ENCODE results near the gene COG3.
"Not testable (repeated sequence)": the region's sequence is repeated elsewhere in the genome, so short reads cannot be mapped to it uniquely, and the experiment has no call there.

The COG3 gene
- total RNA-seq = 61.4 to 83.7 reads per million in 2 donors

- peak; percentile 90 to 99 (median 94) for DNase-seq
These were observed at the start of gene COG3 for GRCh38 chr13:45464687-45465453. TSS of gene COG3 (plus strand) at chr13:45464939. CDS start at chr13:45465037, 98 bp downstream.

DNA sequence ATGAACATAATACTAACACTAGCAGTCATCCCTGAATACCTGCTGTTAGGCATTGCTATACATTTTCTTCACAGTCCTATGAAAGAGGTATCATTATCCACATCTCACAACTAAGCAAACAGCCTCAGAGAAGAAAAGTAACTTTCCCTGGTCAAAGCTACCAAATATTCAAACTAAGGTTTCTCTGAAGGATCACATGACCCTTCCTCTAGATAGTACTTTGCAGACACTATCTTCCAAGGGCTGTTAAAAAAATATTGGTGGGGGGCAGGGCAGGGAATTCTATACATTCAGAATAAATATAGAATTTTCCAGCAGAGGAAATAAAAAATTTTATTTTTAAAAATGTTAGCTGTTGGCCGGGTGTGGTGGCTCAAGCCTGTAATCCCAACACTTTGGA lies 49.6 kb upstream of the COG3 start:
- no peak for DNase-seq

GRCh38 chr13:45416516-45417128 lies 48.1 kb upstream of the COG3 start:
- no peak for DNase-seq

GRCh38 chr13:45417790-45418534 lies 46.8 kb upstream of the COG3 start, which contains the start of gene SLC25A30:
TSS of gene SLC25A30 (minus strand) at chr13:45418373. CDS start at chr13:45411425, 6,948 bp downstream.
- peak; percentile 84 to 95 (median 86) for DNase-seq

- DNase-seq = not testable (repeated sequence)
These were observed 45.4 kb upstream of the COG3 start for GRCh38 chr13:45419389-45419788.

DNA sequence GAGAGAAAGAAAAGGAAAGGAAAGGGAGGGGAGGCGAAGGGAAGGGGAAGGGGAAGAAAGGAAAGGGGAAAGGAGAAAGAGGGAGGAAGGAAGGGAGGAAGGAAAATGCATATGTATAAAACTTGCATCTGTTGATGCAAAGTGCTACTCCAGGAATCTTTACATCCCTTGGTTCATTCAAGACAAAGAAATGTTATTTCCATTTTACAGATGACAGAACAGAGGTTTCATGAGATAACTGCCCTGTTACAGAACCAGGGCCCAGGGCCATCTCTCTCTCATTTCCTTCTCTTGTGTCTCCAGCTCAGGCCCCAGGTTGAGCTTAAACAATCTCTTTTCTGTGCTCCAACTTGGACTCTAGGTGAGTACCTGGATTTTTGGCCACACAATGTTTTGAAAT lies 44.8 kb upstream of the COG3 start:
- no peak for DNase-seq

GRCh38 chr13:45422731-45423292 lies 41.9 kb upstream of the COG3 start:
- no peak for DNase-seq

GRCh38 chr13:45426056-45426841 lies 38.5 kb upstream of the COG3 start:
- DNase-seq = not testable (repeated sequence)

DNA sequence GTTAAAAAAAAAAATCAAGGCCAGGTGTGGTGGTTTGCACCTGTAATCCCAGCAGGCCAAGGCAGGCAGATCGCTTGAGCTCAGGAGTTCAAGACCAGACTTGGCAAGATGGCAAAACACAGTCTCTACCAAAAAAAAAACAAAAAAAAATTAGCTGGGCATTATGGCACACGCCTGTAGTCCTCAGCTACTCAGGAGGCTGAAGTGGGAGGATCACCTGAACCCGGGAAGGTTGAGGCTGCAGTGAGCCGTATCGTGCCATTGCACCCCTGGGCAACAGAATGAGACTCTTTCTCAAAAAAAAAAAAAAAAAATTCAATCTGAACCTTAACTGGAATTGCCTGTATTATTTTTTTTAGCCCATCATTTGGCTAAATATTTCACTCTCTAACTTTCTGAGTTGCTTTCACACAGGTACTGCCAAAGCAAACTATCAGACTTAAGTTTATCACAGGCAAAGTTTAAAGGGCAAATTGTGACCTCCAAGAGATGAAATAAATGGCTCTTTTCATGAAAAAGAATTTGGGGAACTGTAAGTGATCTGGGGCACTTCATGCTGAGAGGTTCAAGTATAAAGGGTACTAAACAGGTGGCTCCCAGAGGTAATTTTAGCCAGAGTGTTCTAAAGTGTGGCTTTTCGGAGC lies 31.9 kb upstream of the COG3 start:
- no peak for DNase-seq

DNA sequence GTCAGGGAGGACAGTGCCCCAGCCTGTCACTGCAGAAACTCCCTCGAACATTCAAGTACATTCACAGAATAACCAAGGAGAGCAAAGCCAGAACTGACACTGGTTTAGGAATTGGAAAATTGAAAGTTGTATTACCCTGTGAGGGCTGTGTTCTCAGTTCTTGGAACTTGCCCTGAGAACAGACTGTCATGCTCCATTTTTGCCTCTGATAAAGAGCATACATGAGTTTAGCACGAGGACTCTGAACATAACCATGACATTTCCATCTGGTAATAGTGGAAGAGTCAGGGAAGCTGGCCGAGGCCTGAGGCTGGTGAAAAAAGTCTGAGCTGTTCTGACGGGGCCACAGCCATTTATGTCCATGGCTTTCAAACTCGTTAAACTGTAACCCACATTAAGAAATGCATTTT lies 31.4 kb upstream of the COG3 start:
- no peak for DNase-seq

GRCh38 chr13:45434556-45435371 lies 30.0 kb upstream of the COG3 start:
- no peak for DNase-seq

- no peak for DNase-seq
These were observed 28.4 kb upstream of the COG3 start for GRCh38 chr13:45436332-45436731.

GRCh38 chr13:45436953-45437352 lies 27.8 kb upstream of the COG3 start:
- DNase-seq = no peak

DNA sequence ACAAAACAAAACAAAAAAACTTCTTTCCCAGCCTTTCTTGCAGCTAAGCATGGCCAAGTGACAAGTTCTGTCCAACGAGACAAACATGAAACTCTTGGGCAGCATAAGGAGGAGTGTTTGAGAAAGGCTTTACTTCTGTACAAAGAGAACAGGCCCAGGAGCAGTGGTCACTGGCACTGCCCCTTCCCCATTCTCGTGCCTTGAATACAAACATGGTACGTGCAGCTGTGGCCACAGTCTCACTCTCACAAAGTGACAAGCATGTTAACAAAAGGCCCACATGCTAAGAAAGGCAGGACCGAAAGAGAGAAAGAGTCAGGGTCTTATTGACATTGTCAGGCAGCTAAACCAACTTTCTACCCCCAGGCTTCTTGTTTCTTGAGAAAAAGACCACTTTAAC lies 26.8 kb upstream of the COG3 start:
- DNase-seq = no peak

- DNase-seq = peak in 1 of 5 experiments; percentile 28
These were observed 25.7 kb upstream of the COG3 start for GRCh38 chr13:45439008-45439407.

DNA sequence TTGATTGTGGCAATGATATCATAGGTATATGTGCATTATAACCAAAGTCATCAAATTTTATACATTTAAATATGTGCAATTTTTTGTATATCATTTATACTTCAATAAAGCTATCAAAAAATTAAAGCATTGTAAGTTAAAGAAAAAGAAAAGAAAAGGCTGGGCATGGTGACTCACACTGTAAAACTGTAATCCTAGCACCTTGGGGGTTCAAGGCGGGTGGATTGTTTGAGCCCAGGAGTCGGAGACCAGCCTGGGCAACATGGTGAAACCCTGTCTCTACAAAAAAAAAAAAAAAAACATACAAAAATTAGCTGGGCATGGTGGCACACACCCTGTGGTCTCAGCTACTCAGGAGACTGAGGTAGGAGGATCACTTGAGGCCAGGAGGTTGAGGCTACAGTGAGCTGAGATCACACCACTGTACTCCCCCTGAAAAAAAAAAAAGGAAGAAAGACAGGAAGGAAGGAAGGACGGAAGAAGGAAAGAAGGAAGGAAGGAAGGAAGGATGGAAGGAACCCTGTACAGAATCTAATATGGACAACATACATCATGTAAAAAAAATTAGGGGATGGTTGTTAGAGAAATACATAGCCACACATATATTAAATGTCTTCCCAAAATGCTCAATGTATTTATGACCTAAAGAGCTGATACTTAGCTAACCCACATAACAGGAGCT lies 24.8 kb upstream of the COG3 start:
- no peak for DNase-seq

GRCh38 chr13:45441633-45442032 lies 23.1 kb upstream of the COG3 start:
- peak in 1 of 5 experiments; percentile 71 for DNase-seq

- DNase-seq = no peak
These were observed 19.7 kb upstream of the COG3 start for GRCh38 chr13:45445053-45445452.

DNA sequence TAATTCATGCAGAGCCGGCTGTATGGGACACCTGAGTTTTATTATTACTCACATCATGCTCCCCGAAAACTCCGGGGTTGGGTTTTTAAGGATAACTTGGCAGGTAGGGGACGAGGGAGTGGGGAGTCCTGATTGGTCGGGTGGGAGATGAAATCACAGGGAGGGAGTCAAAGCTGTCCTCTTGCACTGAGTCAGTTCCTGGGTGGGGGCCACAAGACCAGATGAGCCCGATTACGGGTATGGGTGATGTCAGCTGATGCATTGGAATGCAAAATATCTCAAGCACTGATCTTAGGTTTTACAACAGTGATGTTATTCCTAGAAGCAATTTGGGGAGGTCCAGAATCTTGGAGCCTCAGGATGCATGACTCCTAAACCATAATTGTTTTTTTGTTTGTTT lies 18.6 kb upstream of the COG3 start:
- no peak for DNase-seq

DNA sequence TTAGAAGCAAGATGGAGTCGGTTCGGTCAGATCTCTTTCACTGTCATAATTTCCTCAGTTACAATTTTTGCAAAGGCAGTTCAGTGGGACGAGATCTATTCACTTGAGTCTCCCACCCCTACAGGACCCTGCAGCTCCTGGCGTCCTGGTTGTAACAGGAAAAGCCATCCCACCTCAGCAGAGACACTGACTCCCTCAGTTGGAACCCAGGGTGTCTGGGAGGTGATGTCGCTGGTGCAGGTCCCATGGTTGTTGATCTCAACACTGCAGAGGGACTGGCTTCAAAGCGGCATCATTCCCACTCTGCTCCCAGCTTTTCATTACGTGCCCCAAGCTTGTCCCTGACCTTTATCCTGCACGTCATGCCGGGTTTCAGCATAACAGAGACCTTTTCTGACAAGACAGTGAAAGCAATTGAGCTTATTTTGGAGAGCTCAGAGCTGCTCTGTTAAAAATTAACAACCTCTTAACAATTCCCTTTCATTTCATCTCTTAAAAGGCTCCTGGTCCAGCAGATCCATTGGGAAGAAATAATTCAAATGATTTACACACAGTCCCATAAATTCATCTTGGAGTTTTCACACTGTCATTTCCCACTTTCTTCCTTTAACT lies 17.6 kb upstream of the COG3 start:
- DNase-seq = no peak

All from T-helper 2 cell (primary cell).